GM23248 (cell line): ENCODE results near the gene CTRB2.

ENCODE experiments used
- EZH2 ChIP-seq: fragments of 200-600 bp; sonication (generic); IDR thresholded peaks from 2 replicates; pipeline ENCODE4 v1.6.1; 2018; ENCODE audit warnings: antibody characterized with exemption, mild to moderate bottlenecking; ENCODE audit not compliant: insufficient read depth, poor library complexity, severe bottlenecking
- EZH2phosphoT487 ChIP-seq: fragments of 200-600 bp; sonication (generic); IDR thresholded peaks from 2 replicates; pipeline ENCODE4 v1.6.1; 2018; ENCODE audit warnings: antibody characterized with exemption, moderate library complexity, mild to moderate bottlenecking, low read depth; ENCODE audit not compliant: insufficient read depth

DNA sequence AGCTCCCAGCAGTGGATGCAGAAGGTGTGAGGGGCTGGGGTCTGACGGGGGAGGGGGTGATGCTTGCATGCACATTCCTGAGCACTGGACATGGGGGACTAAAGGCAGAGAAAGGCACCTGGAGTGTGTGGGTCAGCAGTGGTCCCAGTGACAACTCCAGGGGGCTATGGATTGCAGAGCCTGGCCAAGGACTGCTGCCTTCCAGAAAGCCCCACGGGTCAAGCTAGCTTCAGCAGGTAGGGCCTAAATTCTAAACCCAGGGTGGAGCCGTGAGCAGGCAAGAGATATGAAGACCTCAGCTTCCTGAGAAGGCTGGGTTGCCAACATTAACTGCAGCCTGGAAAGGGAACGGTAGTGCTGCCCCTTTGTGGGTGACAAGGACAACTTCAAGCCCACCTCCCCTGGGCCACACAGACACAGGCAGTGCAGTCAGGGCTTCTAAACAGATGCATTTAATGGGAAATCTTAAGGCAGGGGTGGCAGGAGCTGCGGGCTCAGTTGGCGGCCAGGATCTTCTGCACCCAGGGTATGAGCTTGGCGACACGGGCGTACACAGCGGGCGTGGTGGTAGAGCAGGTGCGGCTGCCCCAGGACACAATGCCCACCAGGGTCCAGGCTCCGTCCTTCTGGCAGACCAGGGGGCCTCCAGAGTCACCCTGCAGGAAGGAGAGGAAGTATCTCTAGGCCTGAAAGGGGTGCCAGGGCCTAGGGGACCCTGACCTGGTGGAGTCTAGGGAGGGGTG, 3.1 kb downstream of the CTRB2 start:
- TF ChIP-seq EZH2 (no peak), EZH2phosphoT487 (no peak)
